Esophagus mucosa (tissue), 1 donor: ENCODE measurements around the gene MYADML2. TPM values are rescaled to one million over a fixed set of nuclear protein-coding genes. Genes with fewer than 3 reads are reported as not detected.
A peak's percentile ranks its signal among the peaks of the same experiment; 100 is the strongest.

Source experiments
- ATAC-seq: fragments of 200-7000 bp; cut with Tn5 transposase; one replicate; pipeline ENCODE4 v1.9.1; 2020
- total RNA-seq: library from RNA; stranded (reverse); gene quantifications from one replicate; pipeline ENCODE4 v1.2.4, GENCODE V29; 2023
- donor health status: DM: yes; HTN: yes; CAD: no.

The MYADML2 gene
- total RNA-seq, 1 donor from 2014 or later = not detected

- peak; percentile 65 for ATAC-seq
Observed at GRCh38 chr17:81898029-81898866, 48.8 kb downstream of the MYADML2 start.

DNA sequence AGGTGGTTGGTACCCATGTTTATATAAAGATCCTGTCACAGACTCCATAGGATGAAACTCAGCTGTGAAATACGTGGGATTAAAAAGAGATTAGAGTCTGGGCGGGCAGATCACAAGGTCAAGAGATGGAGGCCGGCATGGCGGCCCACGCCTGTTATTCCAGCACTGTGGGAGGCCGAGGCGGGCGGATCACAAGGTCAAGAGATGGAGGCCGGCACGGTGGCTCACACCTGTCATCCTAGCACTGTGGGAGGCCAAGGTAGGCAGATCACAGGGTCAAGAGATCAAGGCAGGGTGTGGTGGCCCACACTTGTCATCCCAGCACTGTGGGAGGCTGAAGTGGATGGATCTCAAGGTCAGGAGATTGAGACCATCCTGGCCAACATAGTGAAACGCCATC, 51.6 kb downstream of the MYADML2 start:
- ATAC-seq = no peak

GRCh38 chr17:81891303-81891552, 55.8 kb downstream of the MYADML2 start:
- ATAC-seq = no peak

DNA sequence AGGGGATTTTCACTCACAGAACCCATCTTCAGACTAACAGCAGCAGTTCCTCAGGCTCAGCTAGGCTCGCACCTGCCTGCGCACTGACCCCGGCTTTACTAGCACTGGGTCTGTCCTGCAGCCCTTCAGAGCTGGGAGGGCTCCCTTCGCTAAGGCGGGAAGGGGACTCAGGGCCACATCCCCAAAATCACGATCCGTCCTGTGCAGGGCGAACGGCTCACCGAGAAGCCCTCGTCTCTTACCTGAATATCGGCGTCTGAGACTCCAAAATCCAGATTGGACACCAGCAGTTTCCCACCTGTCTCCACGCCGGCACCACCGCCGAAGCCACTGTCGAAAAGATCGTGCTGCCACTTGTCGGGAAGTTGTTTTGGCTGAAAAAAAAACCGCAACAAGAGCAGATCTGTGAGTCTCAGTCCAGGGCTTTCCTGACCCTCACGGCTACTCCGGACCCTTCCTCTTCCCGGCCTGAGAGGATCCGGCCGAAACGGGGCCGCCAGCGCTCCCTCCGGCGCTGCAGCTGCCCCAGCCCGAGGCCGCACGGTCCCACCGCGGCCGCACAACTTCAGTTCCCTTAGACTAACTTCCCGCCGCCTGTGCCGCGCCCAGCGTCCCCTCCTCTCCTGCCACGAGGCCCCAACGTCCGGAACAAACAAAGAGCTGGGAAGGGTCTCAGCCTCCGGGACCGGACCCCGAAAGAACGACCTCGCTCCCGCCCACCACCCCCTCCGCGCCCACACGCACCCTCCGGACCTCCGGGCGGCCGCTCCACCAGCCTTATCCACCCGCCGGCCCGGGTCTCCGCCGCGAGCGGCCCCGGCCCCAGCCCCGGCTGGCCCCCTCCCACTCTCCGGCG, 56.4 kb downstream of the MYADML2 start:
- ATAC-seq = no peak

Other genes starting within 250 kb of the MYADML2 start
- 89.5 TPM for gene MRPL12, start 243.9 kb downstream of the MYADML2 start, total RNA-seq
- 37.2 TPM for gene SLC25A10, start 234.9 kb downstream of the MYADML2 start, total RNA-seq
- gene GCGR, start 143.1 kb downstream of the MYADML2 start, total RNA-seq = 0.08 TPM
- 18.7 TPM for gene MCRIP1, start 113.9 kb downstream of the MYADML2 start, total RNA-seq
- 0.24 TPM for gene PPP1R27, start 112.2 kb downstream of the MYADML2 start, total RNA-seq
- gene P4HB, start 86.7 kb downstream of the MYADML2 start, total RNA-seq = 812 TPM
- 300 TPM for gene ARHGDIA, start 75.9 kb downstream of the MYADML2 start, total RNA-seq
- gene ALYREF, start 55.6 kb downstream of the MYADML2 start, total RNA-seq = 68.9 TPM
- 113 TPM for gene ANAPC11, start 55.5 kb downstream of the MYADML2 start, total RNA-seq
- 0.24 TPM for gene NPB, start 45.0 kb downstream of the MYADML2 start, total RNA-seq
- gene PCYT2, start 35.8 kb downstream of the MYADML2 start, total RNA-seq = 36.7 TPM
- gene SIRT7, start 29.1 kb downstream of the MYADML2 start, total RNA-seq = 46.2 TPM
- gene MAFG, start 19.5 kb downstream of the MYADML2 start, total RNA-seq = 12.3 TPM
- gene PYCR1, start 9.9 kb downstream of the MYADML2 start, total RNA-seq = 28.9 TPM
- not detected for gene NOTUM, start 14.0 kb upstream of the MYADML2 start, total RNA-seq
- gene ASPSCR1, start 30.4 kb upstream of the MYADML2 start, total RNA-seq = 19.0 TPM
- 71.8 TPM for gene CENPX, start 75.6 kb upstream of the MYADML2 start, total RNA-seq
- gene LRRC45, start 76.1 kb upstream of the MYADML2 start, total RNA-seq = 8.4 TPM
- 6.2 TPM for gene RAC3, start 84.4 kb upstream of the MYADML2 start, total RNA-seq
- 138 TPM for gene DCXR, start 90.5 kb upstream of the MYADML2 start, total RNA-seq
- 21.6 TPM for gene RFNG, start 104.6 kb upstream of the MYADML2 start, total RNA-seq
- 59.3 TPM for gene GPS1, start 104.7 kb upstream of the MYADML2 start, total RNA-seq
- gene DUS1L, start 118.6 kb upstream of the MYADML2 start, total RNA-seq = 78.4 TPM
- 352 TPM for gene FASN, start 151.0 kb upstream of the MYADML2 start, total RNA-seq